GM21360 (cell line): ENCODE results near the gene HSPB2.
"Not testable (repeated sequence)": the region's sequence is repeated elsewhere in the genome, so short reads cannot be mapped to it uniquely, and the experiment has no call there.

Experiments used
- ATAC-seq: cut with Tn5 transposase; IDR thresholded peaks from one replicate; pipeline ENCODE4 v1.9.1; 2021; ENCODE audit warnings: mild to moderate bottlenecking, moderate library complexity; ENCODE audit not compliant: unreplicated experiment

HSPB2 gene

DNA sequence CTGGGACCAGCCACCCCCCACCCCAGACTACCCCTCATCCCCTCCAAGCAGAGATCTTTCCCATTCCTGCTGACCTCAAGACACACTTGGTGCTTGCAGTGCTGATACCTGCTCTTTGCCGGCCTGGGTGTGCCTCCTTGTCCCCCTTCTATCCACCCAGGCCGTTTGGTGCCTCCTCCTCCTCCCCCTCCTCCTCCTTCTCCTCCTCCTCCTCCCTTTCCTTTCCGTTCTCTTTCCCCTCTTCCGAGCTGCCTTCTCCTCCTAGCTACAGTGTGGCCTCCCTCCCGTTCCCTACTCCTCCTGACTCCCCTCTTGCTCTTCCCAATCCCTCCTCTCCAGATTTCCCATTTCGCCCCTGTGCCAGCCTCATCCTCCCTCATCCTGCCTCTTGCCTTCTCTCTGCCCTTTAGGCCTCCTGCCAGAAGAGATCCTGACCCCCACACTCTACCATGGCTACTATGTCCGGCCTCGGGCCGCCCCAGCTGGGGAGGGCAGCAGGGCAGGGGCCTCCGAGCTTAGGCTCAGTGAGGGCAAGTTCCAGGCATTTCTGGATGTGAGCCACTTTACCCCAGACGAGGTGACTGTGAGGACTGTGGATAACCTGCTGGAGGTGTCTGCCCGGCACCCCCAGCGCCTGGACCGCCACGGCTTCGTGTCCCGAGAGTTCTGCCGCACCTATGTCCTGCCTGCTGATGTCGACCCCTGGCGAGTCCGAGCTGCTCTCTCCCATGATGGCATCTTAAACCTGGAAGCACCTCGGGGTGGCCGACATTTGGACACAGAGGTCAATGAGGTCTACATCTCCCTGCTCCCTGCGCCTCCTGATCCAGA is 712 bp downstream of the HSPB2 start:
- no peak for ATAC-seq

DNA sequence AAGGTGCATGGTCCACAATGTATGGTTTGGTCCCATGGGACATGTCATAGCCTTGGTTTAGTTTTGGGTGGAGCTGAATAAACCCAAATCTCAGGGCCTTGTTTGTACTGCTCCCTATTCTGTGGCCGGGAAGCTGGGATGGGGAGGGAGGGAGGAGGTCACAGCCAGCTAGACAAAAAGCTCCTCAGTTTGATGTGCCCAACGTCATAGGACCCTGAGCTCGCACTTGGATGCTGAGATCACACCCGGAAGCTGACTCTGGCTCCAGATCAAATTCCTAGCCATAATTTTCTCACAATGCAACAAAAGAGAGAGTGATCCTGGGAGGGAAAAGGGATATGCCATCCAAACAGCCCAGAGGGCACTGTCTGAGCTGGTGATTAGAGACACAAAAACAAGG is 1.5 kb downstream of the HSPB2 start:
- ATAC-seq: no peak

DNA sequence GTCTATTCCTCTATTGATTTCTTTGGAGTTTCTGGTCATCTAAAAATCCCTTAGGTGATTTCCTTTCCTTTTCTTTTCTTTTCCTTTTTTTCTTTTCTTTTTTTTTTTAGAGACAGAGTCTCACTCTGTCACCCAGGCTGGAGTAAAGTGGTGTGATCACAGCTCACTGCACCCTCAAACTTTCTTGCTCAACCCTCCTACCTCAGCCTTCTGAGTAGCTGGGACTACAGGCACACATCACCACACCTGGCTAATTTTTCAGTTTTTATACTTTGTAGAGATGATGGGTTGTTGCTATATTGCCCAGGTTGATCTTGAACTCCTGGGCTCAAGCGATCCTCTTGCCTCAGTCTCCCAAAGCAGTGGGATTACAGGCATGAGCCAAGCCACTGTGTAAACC is 4.2 kb downstream of the HSPB2 start:
- ATAC-seq: no peak

DNA sequence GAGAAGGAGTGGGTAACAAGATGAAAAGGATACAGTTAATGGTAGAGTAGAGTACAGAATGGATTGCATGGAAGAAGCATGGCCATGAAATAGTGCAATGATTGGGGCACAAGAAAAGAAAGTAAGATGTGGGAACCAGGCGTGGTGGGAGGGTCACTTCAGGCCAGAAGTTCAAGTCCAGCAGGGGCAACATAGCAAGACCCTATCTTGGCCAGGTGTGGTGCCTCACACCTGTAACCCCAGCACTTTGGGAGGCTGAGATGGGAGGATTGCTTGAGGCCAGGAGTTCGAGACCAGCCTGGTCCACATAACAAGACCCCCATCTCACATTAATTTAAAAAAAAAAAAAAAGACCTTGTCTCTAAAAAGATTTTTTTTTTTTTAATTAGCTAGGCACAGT is 4.8 kb downstream of the HSPB2 start:
- ATAC-seq: no peak

DNA sequence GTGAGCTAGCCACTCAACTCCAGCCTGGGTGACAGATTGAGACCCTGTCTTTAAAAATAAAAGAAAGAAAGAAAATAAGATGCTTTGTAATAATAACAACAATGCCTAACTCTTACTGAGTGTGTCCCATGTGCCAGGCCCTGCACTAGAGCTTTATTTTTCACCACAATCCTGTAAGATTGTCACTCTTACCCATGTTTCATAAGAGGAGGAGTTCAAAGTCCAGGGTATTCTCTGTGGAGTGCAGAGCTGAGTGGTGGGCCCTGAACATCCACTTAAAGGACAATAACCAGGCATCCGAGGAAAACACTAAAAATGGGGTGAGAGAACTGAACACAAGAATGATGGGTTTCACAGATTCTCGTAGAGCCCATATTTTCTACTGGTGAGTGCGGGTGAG is 5.3 kb downstream of the HSPB2 start:
- no peak for ATAC-seq

DNA sequence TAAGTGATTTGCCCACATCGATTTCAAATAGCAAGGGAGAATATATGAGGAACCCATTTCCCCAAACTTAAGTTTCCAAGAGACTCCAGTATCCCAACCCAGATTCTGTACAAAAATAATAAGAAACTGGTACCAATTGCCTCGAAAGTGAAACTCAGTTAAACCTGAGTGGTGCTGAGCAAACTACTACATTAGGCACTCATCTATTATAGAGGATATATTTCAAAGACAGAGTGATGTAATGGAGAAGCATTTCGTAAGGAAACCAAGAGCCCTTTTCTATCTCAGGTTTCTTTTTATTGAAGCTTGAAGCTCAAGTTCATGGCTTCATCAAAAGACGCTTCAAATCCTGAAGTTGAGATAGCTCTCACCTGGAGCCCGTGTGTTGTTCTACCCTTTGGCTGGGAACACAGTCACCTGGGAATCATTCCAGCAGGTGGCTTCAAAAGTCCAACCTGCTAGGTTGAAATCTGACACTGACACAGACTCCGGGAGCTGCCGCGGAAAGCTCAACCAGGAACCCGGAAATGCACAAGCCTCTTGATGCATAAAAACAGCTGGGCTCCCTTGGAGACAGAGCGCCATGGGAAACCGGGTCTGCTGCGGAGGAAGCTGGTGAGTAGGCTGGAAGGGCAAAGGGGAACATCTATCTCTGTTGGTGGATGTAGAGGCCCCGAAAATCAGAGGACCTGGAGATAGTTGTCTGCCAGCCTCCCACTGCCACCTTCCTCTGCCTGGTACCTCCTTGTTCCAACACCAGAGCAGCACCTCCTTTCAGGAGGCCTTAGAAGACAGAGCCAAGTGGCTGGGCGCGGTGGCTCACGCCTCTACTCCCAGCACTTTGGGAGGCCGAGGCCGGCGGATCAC is 6.1 kb downstream of the HSPB2 start, which contains the start of gene C11orf52:
TSS of gene C11orf52 (plus strand) at position 524 of the 867 bp plus-strand sequence. CDS start at position 584, 60 bp downstream.
- no peak for ATAC-seq

DNA sequence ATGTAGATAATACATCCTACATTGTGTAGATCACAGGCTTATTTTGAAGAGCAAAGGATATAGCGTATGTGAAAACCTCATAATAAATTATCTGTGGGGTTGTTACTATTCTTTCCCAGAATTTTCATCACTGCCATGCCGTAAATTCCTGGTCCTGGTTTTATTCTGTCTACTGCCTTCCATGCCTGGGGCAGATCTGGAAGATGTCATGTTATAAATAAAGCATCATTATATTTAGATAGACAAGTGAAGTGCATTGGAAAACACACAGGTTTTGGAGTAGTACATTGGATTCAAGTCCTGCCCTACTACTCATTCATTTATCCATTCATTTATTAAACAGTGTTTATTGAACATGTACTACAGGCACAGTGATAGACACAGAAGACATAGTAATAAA is 8.4 kb downstream of the HSPB2 start:
- no peak for ATAC-seq

DNA sequence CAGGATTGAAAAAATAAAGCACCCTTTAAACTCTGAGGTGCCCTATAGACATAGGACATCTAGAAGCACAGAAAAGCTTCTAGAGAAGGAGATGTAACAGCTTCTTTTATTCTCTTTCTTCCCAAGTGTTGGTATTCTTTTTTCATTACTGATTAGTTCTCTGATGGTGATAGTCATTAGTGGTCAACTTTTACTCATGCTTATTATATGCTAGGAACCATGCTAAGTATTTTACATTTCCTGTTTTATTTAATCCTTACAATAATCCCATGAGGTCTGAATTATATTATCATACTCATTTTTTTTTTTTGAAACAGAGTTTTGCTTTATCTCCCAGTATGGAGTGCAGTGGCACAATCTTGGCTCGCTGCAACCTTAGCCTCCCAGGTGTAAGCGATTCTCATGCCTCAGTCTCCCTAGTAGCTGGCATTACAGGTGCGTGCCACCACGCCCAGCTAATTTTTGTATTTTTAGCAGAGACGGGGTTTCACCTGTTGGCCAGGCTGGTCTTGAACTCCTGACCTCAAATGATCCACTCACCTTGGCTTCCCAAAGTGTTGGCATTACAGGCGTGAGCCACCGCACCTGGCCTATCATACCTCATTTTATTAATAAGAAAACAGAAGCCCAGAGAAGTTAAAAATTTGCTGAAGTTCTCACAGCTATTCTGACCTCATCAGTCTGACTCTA is 9.2 kb downstream of the HSPB2 start:
- no peak for ATAC-seq

DNA sequence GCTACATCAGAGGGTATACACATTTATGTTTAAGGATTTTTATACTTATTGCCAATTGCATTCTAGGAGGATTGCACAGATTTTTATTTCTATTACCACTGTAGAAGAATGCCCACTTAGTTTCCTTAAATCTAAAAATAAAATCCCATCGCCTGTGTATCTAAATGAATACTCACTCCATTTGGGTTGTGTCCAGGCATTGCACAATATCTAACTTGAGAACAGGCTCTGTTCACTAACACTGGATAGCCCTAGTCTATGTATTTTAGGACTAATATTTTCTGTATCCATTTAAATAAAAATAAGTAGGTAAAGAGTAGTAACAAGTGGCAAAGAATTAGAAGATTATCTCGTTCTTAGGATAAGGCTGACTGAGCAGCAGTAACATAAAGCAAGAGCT is 10.3 kb downstream of the HSPB2 start:
- ATAC-seq: no peak

DNA sequence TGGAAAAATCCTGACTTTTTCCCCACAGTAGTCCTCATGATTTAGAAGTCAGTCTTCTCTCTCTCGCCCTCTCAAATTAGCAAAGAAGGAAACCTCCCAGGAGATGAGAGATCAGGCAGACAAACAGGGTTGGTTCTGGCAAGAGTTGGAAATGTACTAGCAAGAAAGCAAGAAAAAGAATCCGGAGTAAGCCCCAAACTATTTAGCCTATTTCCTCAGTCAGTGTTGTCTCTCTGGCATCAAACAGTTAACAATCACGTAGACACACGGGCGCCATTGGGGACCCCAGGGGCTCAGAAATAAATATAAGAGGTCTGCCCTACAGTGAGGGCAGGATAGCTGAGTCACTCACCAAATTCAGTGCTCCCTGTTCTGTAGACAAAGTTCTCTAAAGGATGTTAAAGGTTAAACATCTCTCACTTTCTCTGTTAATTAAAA is 10.8 kb downstream of the HSPB2 start:
- no peak for ATAC-seq

DNA sequence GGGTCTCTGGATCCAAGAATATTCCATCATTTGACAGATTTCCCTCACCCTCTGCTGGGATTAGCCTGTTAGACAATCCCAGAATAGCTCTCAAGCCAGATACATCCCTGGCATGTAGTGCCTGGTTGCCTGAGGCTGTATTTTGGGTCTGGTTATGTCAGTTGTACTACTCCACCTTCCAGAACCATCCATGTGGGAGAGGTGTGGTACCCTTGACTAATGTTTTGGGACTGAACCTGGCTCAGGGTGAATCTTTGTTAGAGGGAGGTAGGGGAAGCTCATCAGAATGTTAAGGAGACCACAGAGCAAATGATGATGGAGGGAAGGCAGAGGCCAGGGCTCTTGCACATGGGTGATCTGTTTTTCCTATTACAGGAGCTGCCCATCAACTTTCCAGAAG is 11.4 kb downstream of the HSPB2 start:
- no peak for ATAC-seq

DNA sequence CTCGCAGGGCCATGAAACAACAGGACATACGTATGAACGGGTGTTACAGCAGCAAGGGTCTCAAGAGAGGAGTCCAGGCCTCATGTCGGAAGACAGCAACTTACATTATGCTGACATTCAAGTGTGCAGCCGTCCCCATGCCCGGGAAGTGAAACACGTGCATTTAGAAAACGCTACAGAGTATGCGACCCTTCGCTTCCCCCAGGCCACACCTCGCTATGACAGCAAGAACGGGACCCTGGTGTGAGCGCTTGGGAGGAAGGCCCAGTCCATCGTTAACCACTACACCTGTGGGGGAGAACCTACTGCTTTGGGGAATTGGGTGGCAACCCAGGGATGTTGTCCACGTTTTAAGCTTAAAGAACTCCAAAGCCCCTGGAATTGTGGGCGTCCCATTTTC is 13.4 kb downstream of the HSPB2 start:
- ATAC-seq: no peak

DNA sequence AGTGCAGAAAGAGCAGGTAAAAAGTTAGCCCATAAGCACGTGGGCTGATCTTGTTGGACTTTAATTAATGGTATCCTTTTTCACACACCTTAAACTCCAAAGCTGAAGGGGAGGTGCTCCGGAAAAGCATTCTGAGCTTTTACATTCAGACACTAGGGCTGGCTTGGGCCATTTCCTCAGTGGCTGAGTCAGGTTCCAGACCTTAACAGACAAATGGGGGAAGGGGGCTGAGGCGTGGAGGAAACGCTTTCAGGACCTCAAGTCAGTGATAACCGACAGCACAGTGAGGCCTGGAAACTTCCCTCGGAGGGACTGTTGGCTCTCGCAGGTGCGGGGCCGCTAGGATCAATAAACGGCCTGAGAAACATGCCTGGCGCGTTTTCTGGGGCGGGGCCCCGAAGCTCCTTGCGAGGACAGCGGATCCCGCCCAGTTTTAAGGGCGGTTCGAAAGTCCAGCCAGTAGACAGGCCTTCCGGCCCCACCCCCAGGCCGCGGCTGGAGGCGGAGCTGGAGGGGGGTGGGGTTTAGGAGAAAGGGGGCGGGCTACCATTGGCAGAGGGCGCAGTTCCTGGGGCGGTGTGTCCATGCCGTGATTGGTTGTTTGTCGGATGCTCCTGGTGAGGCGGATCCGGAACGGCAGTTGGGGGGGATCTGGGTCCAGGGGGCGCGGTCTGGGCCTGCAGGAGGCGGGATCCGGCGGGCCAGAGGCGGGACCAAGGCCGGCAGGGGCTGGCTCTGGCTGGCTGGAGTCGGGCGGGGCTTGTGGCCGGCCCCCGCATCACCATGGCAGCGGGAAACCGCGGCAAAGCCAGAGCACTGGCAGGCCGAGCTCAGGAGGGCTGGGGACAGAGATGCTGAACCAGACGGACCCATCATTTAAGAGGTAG is 14.2 kb downstream of the HSPB2 start:
- peak; percentile 93 for ATAC-seq

DNA sequence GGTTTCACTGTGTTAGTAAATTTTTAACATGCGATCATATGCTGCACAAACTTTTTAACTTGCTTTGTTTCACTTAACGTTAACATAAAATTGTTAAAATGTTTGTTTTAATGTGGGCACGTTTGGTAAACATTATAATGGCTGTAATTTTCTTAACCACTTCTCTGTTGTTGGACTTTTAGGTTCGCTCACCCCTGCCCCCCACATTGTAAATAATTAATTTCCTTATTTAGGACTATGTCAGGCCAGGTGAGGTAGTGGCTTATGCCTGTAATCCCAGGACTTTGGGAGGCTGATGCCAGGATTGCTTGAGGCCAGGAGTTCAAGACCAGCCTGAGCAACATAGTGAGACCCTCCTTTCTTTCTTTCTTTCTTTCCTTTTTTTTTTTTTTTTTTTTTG is 17.9 kb downstream of the HSPB2 start:
- no peak for ATAC-seq

DNA sequence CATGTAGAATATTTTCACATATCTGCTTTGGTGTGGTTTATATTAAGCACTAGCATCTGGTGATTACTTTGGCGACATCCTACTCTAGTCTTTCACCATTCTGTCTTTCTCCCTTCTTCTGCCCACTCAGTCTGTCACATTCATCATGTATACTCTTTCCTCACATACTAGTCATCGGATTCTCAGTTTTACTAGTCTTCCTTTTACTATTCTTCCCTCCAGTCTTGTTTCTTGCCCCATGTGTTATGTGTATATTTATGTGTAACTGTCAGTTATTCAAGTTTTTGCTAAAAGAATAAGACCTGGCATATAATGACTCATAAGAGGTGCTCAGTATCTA is 20.0 kb downstream of the HSPB2 start:
- no peak for ATAC-seq

DNA sequence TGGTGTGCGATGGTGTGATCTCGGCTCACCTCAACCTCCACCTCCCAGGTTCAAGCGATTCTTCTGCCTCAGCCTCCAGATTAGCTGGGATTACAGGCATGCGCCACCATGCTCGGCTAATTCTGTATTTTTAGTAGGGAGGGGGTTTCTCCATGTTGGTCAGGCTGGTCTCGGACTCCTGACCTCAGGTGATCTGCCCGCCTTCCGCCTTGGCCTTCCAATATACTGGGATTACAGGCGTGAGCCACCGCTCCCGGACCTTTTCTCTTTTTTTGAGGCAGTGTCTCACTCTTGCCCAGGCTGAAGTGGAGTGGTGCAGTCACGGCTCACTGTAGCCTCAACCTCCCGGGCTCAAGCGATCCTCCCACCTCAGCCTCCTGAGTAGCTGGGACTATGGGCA is 20.6 kb downstream of the HSPB2 start:
- not testable (repeated sequence) for ATAC-seq

DNA sequence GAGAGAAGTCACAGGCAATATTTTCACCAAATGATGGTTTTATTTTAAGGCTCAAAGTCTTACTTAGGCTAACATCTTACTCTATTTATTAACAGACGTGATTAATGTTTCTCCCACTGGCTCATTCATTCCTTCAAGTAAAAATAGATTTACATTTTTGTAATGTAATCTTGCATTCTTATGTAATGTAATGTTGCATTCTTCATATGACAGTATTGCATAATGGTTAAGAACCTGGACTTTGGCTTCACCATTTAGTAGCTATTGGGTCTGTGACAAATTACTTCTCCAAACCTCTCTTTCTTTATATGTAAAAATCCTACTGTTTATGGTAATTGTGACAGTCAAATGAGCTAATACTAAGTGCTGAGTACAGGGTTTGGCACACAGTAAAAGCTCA is 21.3 kb downstream of the HSPB2 start:
- ATAC-seq: no peak

DNA sequence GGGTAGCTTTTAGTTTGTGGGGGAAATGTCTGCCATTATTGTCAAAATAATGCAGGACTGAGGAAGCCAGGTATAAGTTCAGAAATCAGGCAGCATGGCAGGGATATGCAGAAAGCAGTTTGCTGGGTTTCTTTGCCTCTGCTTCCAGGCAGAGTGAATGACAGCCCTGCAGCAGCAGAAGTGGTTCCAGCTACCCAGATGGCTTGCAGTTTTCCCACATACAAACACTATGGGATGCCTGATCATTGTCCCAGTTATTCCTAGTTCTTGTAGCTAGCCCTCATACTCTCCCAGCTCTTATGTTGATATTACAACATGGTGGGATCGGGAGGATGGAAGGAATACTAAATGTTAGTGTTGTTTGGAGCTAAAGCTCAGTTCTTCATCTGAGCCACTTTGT is 21.8 kb downstream of the HSPB2 start:
- no peak for ATAC-seq

DNA sequence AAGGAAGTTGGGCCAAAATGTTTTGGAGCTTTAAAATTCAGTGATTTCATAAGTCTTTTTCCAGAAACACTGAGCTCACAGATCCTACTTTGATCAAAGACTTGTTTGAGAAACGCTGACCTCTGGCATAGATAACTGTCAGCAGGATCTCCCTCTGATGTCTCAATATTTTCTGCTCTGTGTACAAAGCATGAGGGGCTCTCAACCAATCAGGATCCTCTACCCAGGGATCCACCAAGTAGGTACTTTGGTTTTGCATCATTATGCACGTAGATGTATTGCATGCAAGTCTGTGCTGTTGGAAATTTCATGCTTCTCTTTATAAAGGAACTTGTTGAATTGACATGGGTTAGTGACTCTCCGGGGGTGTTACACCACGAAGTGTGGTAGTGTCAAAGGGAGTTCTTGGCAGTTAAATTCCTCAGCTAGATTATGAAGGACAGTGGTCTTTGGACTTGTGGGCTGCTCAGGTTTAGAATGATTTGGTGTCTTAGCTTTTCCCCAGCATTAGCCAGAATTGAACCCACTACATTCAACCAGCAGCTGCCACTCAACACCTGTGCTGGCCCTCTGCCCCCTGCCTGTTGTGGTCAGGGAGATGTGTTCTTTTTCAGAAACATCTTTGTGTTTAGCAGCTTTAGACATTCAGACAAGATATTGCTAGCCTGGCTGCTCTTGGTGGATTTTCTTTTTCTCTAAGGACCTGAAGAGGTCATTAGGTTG is 22.9 kb downstream of the HSPB2 start:
- ATAC-seq: no peak

DNA sequence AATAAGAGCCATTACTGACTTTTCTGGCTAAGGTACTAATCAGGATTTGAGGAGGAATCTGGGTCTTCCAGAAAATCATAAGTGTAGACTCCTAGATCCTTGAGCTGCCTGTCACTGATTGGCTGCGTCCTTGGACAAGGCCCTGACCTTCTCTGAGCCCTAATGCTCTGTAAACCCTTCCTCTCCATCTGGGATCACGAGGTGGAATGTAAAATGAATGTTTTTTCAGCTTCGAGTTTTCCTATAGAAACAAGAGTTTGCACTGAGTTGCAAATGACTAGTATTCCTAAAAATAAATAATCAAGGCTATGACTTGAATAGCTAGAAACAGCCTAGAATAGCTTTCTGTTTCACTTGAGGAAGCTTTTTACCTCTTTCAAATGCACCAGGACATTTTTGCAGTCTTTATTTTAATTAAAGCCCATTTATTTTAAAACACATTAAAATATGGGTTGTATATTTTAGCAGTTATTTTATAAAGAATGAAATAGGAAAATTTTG is 23.6 kb downstream of the HSPB2 start:
- no peak for ATAC-seq
